ENCODE results near the gene CHD6. TPM values are rescaled to one million over a fixed set of nuclear protein-coding genes. Genes with fewer than 3 reads are reported as not detected.
A peak's percentile ranks its signal among the peaks of the same experiment; 100 is the strongest.

The CHD6 gene
- total and polyA plus RNA-seq, 2 of the 13 experiments (the other 11 are each of a cell fraction or from before 2014, with no cell fraction given), result 14.4 to 52.0 TPM

DNA sequence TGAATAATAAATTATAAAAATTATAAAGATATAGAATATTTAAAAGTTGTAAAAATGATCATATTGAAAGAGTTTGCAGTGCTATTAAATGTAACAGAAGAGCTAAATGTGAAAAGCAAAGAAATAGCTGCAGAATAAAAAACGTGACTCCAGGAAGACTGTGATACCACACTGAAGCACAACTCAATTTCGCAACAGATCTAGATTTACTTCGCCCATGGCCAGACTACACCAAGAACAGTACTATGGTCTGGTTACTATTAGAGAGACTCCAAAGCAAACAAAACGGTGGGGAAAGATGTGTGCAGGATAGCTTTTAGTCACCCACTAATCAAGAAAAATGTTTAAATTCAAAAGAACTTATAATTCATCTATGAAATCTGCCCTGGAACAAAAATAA, 1.9 kb downstream of the CHD6 start (continued):
- no peak for TF ChIP-seq ARNT2 (CRISPR knock-in tag; IDR thresholded peaks at IDR 0.05; ENCODE audit: low read depth)
- TF ChIP-seq, protein P1, sequence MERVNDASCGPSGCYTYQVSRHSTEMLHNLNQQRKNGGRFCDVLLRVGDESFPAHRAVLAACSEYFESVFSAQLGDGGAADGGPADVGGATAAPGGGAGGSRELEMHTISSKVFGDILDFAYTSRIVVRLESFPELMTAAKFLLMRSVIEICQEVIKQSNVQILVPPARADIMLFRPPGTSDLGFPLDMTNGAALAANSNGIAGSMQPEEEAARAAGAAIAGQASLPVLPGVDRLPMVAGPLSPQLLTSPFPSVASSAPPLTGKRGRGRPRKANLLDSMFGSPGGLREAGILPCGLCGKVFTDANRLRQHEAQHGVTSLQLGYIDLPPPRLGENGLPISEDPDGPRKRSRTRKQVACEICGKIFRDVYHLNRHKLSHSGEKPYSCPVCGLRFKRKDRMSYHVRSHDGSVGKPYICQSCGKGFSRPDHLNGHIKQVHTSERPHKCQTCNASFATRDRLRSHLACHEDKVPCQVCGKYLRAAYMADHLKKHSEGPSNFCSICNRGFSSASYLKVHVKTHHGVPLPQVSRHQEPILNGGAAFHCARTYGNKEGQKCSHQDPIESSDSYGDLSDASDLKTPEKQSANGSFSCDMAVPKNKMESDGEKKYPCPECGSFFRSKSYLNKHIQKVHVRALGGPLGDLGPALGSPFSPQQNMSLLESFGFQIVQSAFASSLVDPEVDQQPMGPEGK (CRISPR knock-in tag; IDR thresholded peaks at IDR 0.05), result peak; percentile 42; the same call in 1 of the 2 replicates
- TF ChIP-seq, protein P2, sequence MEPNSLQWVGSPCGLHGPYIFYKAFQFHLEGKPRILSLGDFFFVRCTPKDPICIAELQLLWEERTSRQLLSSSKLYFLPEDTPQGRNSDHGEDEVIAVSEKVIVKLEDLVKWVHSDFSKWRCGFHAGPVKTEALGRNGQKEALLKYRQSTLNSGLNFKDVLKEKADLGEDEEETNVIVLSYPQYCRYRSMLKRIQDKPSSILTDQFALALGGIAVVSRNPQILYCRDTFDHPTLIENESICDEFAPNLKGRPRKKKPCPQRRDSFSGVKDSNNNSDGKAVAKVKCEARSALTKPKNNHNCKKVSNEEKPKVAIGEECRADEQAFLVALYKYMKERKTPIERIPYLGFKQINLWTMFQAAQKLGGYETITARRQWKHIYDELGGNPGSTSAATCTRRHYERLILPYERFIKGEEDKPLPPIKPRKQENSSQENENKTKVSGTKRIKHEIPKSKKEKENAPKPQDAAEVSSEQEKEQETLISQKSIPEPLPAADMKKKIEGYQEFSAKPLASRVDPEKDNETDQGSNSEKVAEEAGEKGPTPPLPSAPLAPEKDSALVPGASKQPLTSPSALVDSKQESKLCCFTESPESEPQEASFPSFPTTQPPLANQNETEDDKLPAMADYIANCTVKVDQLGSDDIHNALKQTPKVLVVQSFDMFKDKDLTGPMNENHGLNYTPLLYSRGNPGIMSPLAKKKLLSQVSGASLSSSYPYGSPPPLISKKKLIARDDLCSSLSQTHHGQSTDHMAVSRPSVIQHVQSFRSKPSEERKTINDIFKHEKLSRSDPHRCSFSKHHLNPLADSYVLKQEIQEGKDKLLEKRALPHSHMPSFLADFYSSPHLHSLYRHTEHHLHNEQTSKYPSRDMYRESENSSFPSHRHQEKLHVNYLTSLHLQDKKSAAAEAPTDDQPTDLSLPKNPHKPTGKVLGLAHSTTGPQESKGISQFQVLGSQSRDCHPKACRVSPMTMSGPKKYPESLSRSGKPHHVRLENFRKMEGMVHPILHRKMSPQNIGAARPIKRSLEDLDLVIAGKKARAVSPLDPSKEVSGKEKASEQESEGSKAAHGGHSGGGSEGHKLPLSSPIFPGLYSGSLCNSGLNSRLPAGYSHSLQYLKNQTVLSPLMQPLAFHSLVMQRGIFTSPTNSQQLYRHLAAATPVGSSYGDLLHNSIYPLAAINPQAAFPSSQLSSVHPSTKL (CRISPR knock-in tag; IDR thresholded peaks at IDR 0.05), result peak; percentile 68
- no peak for TF ChIP-seq ZNF644 (CRISPR knock-in tag; IDR thresholded peaks at IDR 0.05; ENCODE audit: low read depth)
- no peak for TF ChIP-seq RBM39 (IDR thresholded peaks at IDR 0.05; ENCODE audit: low read depth, low read length, poor library complexity, severe bottlenecking)
- 0 out of 2 replicates have a peak, but pooled peaks have one; percentile 21 for TF ChIP-seq ZSCAN31 (CRISPR knock-in tag; IDR thresholded peaks at IDR 0.05; ENCODE audit: low read depth)
- TF ChIP-seq ELF3 (CRISPR knock-in tag; IDR thresholded peaks at IDR 0.05), result 0 out of 2 replicates have a peak, but pooled peaks have one; percentile 24
- TF ChIP-seq ZNF230 (CRISPR knock-in tag; IDR thresholded peaks at IDR 0.05), result no peak
- 0 out of 2 replicates have a peak, but pooled peaks have one; percentile 19 for TF ChIP-seq GFI1 (CRISPR knock-in tag; IDR thresholded peaks at IDR 0.05; ENCODE audit: borderline replicate concordance)
- TF ChIP-seq HNF4G (IDR thresholded peaks at IDR 0.05; ENCODE audit: borderline replicate concordance, low read depth, low read length), result 0 out of 2 replicates have a peak, but pooled peaks have one; percentile 7
- no peak for TF ChIP-seq HNF4G (CRISPR knock-in tag; IDR thresholded peaks at IDR 0.05; ENCODE audit: borderline replicate concordance, low read depth)
- 0 out of 2 replicates have a peak, but pooled peaks have one; percentile 17 for TF ChIP-seq PHF21A (CRISPR knock-in tag; IDR thresholded peaks at IDR 0.05)
- peak; percentile 33; the same call in 1 of the 2 replicates for TF ChIP-seq ZNF121 (CRISPR knock-in tag; IDR thresholded peaks at IDR 0.05)
- peak; percentile 71 for TF ChIP-seq GATAD2A (CRISPR knock-in tag; IDR thresholded peaks at IDR 0.05)
- TF ChIP-seq SNAPC2 (CRISPR knock-in tag; IDR thresholded peaks at IDR 0.05), result no peak
- TF ChIP-seq, protein P3, sequence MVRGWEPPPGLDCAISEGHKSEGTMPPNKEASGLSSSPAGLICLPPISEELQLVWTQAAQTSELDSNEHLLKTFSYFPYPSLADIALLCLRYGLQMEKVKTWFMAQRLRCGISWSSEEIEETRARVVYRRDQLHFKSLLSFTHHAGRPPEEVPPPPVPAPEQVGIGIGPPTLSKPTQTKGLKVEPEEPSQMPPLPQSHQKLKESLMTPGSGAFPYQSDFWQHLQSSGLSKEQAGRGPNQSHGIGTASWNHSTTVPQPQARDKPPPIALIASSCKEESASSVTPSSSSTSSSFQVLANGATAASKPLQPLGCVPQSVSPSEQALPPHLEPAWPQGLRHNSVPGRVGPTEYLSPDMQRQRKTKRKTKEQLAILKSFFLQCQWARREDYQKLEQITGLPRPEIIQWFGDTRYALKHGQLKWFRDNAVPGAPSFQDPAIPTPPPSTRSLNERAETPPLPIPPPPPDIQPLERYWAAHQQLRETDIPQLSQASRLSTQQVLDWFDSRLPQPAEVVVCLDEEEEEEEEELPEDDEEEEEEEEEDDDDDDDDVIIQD (CRISPR knock-in tag; IDR thresholded peaks at IDR 0.05; ENCODE audit: low read depth), result no peak
- 0 out of 2 replicates have a peak, but pooled peaks have one; percentile 29 for TF ChIP-seq ARID2 (CRISPR knock-in tag; IDR thresholded peaks at IDR 0.05; ENCODE audit: borderline replicate concordance)
- no peak for TF ChIP-seq XRCC5 (optimal IDR thresholded peaks at IDR 0.05; ENCODE audit: low read length)
- TF ChIP-seq, protein P4, sequence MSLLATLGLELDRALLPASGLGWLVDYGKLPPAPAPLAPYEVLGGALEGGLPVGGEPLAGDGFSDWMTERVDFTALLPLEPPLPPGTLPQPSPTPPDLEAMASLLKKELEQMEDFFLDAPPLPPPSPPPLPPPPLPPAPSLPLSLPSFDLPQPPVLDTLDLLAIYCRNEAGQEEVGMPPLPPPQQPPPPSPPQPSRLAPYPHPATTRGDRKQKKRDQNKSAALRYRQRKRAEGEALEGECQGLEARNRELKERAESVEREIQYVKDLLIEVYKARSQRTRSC (CRISPR knock-in tag; IDR thresholded peaks at IDR 0.05; ENCODE audit: low read depth), result no peak
- no peak for TF ChIP-seq SOX13 (IDR thresholded peaks at IDR 0.05)
- peak in 1 of 2 experiments; percentile 39; a peak in 1 of 4 replicates for TF ChIP-seq SOX13 (CRISPR knock-in tag; conservative IDR thresholded peaks at IDR 0.05 in 1 of 2, IDR thresholded peaks at IDR 0.05 in 1 of 2)

Measured in HepG2 (cell line).